HG02642 (cell line): Measurements from ENCODE around the gene DNM3.

Experiments
- ATAC-seq: cut with Tn5 transposase; IDR thresholded peaks from one replicate; pipeline ENCODE4 v1.9.1; 2021; ENCODE audit warnings: mild to moderate bottlenecking; ENCODE audit not compliant: unreplicated experiment, poor library complexity

Gene DNM3

GRCh38 chr1:171963762-171964161, 122.5 kb downstream of the DNM3 start:
- no peak for ATAC-seq

- ATAC-seq = no peak
Observed at GRCh38 chr1:171965777-171966176, 124.5 kb downstream of the DNM3 start.

- no peak for ATAC-seq
Observed at GRCh38 chr1:171966426-171967220, 125.3 kb downstream of the DNM3 start.

- no peak for ATAC-seq
Observed at GRCh38 chr1:171969226-171969625, 127.9 kb downstream of the DNM3 start.

- ATAC-seq = no peak
Observed at GRCh38 chr1:171969813-171970212, 128.5 kb downstream of the DNM3 start.

GRCh38 chr1:171972846-171973245, 131.5 kb downstream of the DNM3 start:
- no peak for ATAC-seq

- ATAC-seq = no peak
Observed at GRCh38 chr1:171973421-171973820, 132.1 kb downstream of the DNM3 start.

GRCh38 chr1:171981303-171981702, 140.0 kb downstream of the DNM3 start:
- no peak for ATAC-seq

GRCh38 chr1:171983584-171983983, 142.3 kb downstream of the DNM3 start:
- no peak for ATAC-seq

GRCh38 chr1:171984262-171984661, 143.0 kb downstream of the DNM3 start:
- no peak for ATAC-seq

GRCh38 chr1:171984850-171985485, 143.7 kb downstream of the DNM3 start:
- ATAC-seq = no peak

GRCh38 chr1:171985639-171986038, 144.3 kb downstream of the DNM3 start:
- ATAC-seq = no peak

- ATAC-seq = no peak
Observed at GRCh38 chr1:171988243-171988885, 147.1 kb downstream of the DNM3 start.

GRCh38 chr1:171990371-171990770, 149.1 kb downstream of the DNM3 start:
- no peak for ATAC-seq

- no peak for ATAC-seq
Observed at GRCh38 chr1:171994293-171994692, 153.0 kb downstream of the DNM3 start.

GRCh38 chr1:171995573-171995972, 154.3 kb downstream of the DNM3 start:
- no peak for ATAC-seq

- no peak for ATAC-seq
Observed at GRCh38 chr1:171997936-171998335, 156.6 kb downstream of the DNM3 start.

GRCh38 chr1:171998711-171999110, 157.4 kb downstream of the DNM3 start:
- ATAC-seq = no peak

GRCh38 chr1:171999756-172000155, 158.5 kb downstream of the DNM3 start:
- no peak for ATAC-seq

GRCh38 chr1:172001288-172001687, 160.0 kb downstream of the DNM3 start:
- no peak for ATAC-seq

- ATAC-seq = no peak
Observed at GRCh38 chr1:172002725-172003345, 161.5 kb downstream of the DNM3 start.
